ENCODE data around the gene TEX12. TPM values are rescaled to one million over a fixed set of nuclear protein-coding genes. Genes with fewer than 3 reads are reported as not detected.
A peak's percentile ranks its signal among the peaks of the same experiment; 100 is the strongest.
"Not testable (repeated sequence)": the region's sequence is repeated elsewhere in the genome, so short reads cannot be mapped to it uniquely, and the experiment has no call there.

TEX12 gene
- polyA plus RNA-seq, 3 donors = 0.43 TPM; not detected in 2

DNA sequence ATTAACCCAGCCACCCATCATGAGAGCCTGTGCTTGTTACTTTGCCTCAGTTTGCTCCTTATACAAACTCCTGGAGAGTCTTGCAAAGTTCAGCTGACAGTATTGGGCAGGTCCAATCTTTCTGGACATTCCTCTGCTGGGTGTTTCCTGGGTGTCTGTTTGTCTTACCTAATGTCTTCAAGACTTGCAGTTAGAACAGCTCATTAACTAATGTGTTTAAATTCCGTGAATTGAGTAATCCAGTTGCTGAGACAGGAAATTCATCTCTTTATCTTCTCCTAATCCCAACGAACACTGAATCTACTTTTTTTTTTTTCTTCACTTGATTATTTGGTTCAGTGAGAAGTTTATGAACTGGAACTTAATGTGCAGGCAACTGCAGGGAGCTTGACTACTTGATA, 28.8 kb downstream of the TEX12 start:
- H3K9ac ChIP-seq (ENCODE audit: insufficient read depth, low read length, poor library complexity, severe bottlenecking) = no peak overlapping the region
- Mint-ChIP-seq H3K27ac (no peak overlapping the region), H3K4me3 (no peak overlapping the region), H3K36me3 (no peaks in the 10 kb centered on the region), H3K9me3 (peaks cover 0 to 4% (median 0%) of the 10 kb centered on the region in 7 donors), H3K27me3 (ENCODE audit: low read depth in 3 of 3) (no peaks in the 10 kb centered on the region), H3K4me1 (peaks cover 33% of the 10 kb centered on the region)
- H3K4me1 ChIP-seq (ENCODE audit: control insufficient read depth in 1 of 2, insufficient read depth in 2 of 2, low read length in 2 of 2) = peaks cover 25 to 44% of the 10 kb centered on the region in 2 donors
- H3K36me3 ChIP-seq (replicated peaks in 1 of 2; ENCODE audit: control insufficient read depth in 1 of 2, insufficient read depth in 2 of 2, low read length in 2 of 2) = no peaks in the 10 kb centered on the region
- no peak for DNase-seq
- no peaks in the 10 kb centered on the region for H3K79me2 ChIP-seq (ENCODE audit: insufficient read depth, low read length)
- intact Hi-C loops (cut with micrococcal nuclease) = no loop called here
- H3K9me3 ChIP-seq (replicated peaks in 1 of 2; ENCODE audit: control insufficient read depth in 1 of 2, insufficient read depth in 1 of 2, low read length in 2 of 2) = no peaks in the 10 kb centered on the region
- peak overlapping the region; percentile 4 for H2AFZ ChIP-seq (ENCODE audit: insufficient read depth, low read depth, low read length, poor library complexity, severe bottlenecking)
- no peaks in the 10 kb centered on the region for H3K27me3 ChIP-seq (ENCODE audit: control insufficient read depth in 2 of 2, insufficient read depth in 2 of 2, low read length in 2 of 2)
- H3K4me3 ChIP-seq (replicated peaks in 1 of 3; ENCODE audit: low read depth in 2 of 3, low read length in 3 of 3) = no peak overlapping the region
- H3K27ac ChIP-seq (ENCODE audit: low read depth in 1 of 2, low read length in 2 of 2) = peak overlapping the region in 1 of 2 donors; percentile 28
- no peaks in the 10 kb centered on the region for H4K20me1 ChIP-seq (ENCODE audit: insufficient read depth, low read length)
- TF ChIP-seq, protein P1, sequence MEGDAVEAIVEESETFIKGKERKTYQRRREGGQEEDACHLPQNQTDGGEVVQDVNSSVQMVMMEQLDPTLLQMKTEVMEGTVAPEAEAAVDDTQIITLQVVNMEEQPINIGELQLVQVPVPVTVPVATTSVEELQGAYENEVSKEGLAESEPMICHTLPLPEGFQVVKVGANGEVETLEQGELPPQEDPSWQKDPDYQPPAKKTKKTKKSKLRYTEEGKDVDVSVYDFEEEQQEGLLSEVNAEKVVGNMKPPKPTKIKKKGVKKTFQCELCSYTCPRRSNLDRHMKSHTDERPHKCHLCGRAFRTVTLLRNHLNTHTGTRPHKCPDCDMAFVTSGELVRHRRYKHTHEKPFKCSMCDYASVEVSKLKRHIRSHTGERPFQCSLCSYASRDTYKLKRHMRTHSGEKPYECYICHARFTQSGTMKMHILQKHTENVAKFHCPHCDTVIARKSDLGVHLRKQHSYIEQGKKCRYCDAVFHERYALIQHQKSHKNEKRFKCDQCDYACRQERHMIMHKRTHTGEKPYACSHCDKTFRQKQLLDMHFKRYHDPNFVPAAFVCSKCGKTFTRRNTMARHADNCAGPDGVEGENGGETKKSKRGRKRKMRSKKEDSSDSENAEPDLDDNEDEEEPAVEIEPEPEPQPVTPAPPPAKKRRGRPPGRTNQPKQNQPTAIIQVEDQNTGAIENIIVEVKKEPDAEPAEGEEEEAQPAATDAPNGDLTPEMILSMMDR (IDR thresholded peaks at IDR 0.05) = no peak
- H3K4me2 ChIP-seq (replicated peaks; ENCODE audit: extremely low read depth, low read length, poor library complexity, severe bottlenecking) = no peak overlapping the region
- no CpG with 5 or more reads among the region's 2 CpGs for WGBS (ENCODE audit: insufficient coverage)

GRCh38 chr11:112196519-112197087, 29.4 kb downstream of the TEX12 start:
- 83% methylated on average over 1 of the region's 2 CpGs for WGBS (ENCODE audit: insufficient coverage)
- DNase-seq = no peak
- TF ChIP-seq, protein P1 (IDR thresholded peaks at IDR 0.05) = no peak
- H2AFZ ChIP-seq (ENCODE audit: insufficient read depth, low read depth, low read length, poor library complexity, severe bottlenecking) = no peak overlapping the region
- H3K9me3 ChIP-seq (replicated peaks in 1 of 2; ENCODE audit: control insufficient read depth in 1 of 2, insufficient read depth in 1 of 2, low read length in 2 of 2) = no peaks in the 10 kb centered on the region
- H3K4me1 ChIP-seq (ENCODE audit: control insufficient read depth in 1 of 2, insufficient read depth in 2 of 2, low read length in 2 of 2) = peaks cover 25 to 42% of the 10 kb centered on the region in 2 donors
- no peaks in the 10 kb centered on the region for H3K79me2 ChIP-seq (ENCODE audit: insufficient read depth, low read length)
- Mint-ChIP-seq H3K9me3 (peaks cover 0 to 4% (median 0%) of the 10 kb centered on the region in 7 donors), H3K27me3 (ENCODE audit: low read depth in 3 of 3) (no peaks in the 10 kb centered on the region), H3K4me3 (no peak overlapping the region), H3K36me3 (no peaks in the 10 kb centered on the region), H3K27ac (no peak overlapping the region), H3K4me1 (peaks cover 32% of the 10 kb centered on the region)
- no peak overlapping the region for H3K4me3 ChIP-seq (replicated peaks in 1 of 3; ENCODE audit: low read depth in 2 of 3, low read length in 3 of 3)
- H4K20me1 ChIP-seq (ENCODE audit: insufficient read depth, low read length) = no peaks in the 10 kb centered on the region
- no peaks in the 10 kb centered on the region for H3K27me3 ChIP-seq (ENCODE audit: control insufficient read depth in 2 of 2, insufficient read depth in 2 of 2, low read length in 2 of 2)
- no peaks in the 10 kb centered on the region for H3K36me3 ChIP-seq (replicated peaks in 1 of 2; ENCODE audit: control insufficient read depth in 1 of 2, insufficient read depth in 2 of 2, low read length in 2 of 2)
- no peak overlapping the region for H3K9ac ChIP-seq (ENCODE audit: insufficient read depth, low read length, poor library complexity, severe bottlenecking)
- intact Hi-C loops (cut with micrococcal nuclease) = no loop called here
- no peak overlapping the region for H3K4me2 ChIP-seq (replicated peaks; ENCODE audit: extremely low read depth, low read length, poor library complexity, severe bottlenecking)
- H3K27ac ChIP-seq (ENCODE audit: low read depth in 1 of 2, low read length in 2 of 2) = no peak overlapping the region

- DNase-seq; H3K9ac ChIP-seq (ENCODE audit: insufficient read depth, low read length, poor library complexity, severe bottlenecking); H3K9me3 ChIP-seq (replicated peaks in 1 of 2; ENCODE audit: control insufficient read depth in 1 of 2, insufficient read depth in 1 of 2, low read length in 2 of 2); H3K27me3 ChIP-seq (ENCODE audit: control insufficient read depth in 2 of 2, insufficient read depth in 2 of 2, low read length in 2 of 2); H3K4me3 Mint-ChIP-seq; H3K36me3 Mint-ChIP-seq; H3K27ac ChIP-seq (ENCODE audit: low read depth in 1 of 2, low read length in 2 of 2); H4K20me1 ChIP-seq (ENCODE audit: insufficient read depth, low read length); H3K36me3 ChIP-seq (replicated peaks in 1 of 2; ENCODE audit: control insufficient read depth in 1 of 2, insufficient read depth in 2 of 2, low read length in 2 of 2); H3K9me3 Mint-ChIP-seq; H3K79me2 ChIP-seq (ENCODE audit: insufficient read depth, low read length); intact Hi-C loops (cut with micrococcal nuclease); H2AFZ ChIP-seq (ENCODE audit: insufficient read depth, low read depth, low read length, poor library complexity, severe bottlenecking); H3K27me3 Mint-ChIP-seq (ENCODE audit: low read depth in 3 of 3); H3K4me3 ChIP-seq (replicated peaks in 1 of 3; ENCODE audit: low read depth in 2 of 3, low read length in 3 of 3); H3K4me2 ChIP-seq (replicated peaks; ENCODE audit: extremely low read depth, low read length, poor library complexity, severe bottlenecking): not testable (repeated sequence)
- no CpG with 5 or more reads among the region's 4 CpGs for WGBS (ENCODE audit: insufficient coverage)
- H3K4me1 ChIP-seq (ENCODE audit: control insufficient read depth in 1 of 2, insufficient read depth in 2 of 2, low read length in 2 of 2) = peaks cover 25 to 33% of the 10 kb centered on the region in 2 donors
- Mint-ChIP-seq H3K4me1 (peaks cover 26% of the 10 kb centered on the region), H3K27ac (peak overlapping the region in 1 of 7 donors; percentile 42)
These were observed 31.9 kb downstream of the TEX12 start for GRCh38 chr11:112199101-112199500.

Data from CD14-positive monocyte (primary cell).